Measurements from ENCODE around the gene ARL8B. TPM values are rescaled to one million over a fixed set of nuclear protein-coding genes. Genes with fewer than 3 reads are reported as not detected.

ARL8B gene
- total and polyA plus RNA-seq, 2 of the 8 experiments (the other 6 are each of a cell fraction or from before 2014, with no cell fraction given): 14.5 to 27.8 TPM

DNA sequence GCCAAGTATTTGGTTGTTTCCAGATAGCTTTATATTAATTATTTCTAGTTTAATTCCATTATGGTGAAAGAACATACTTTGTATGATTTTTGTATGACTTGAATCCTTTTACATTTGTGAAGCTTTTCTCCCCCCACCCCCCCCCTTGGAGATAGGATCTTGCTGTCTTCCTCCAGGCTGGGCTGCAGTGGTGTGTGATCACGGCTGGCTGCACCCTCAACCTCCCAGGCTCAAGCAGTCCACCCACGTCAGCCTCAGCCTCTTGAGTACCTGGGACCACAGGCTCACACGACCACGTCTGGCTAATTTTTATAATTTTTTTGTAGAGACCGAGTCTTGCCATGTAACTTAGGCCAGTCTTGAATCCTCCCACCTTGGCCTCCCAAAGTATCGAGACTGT lies 29.5 kb downstream of the ARL8B start (continued):
- no peak for TF ChIP-seq CTBP2 (IDR thresholded peaks at IDR 0.05; ENCODE audit: borderline replicate concordance, insufficient read depth, insufficient read length, low read length)
- no peak for TF ChIP-seq CHD1 (IDR thresholded peaks at IDR 0.05; ENCODE audit: low read depth, low read length)
- TF ChIP-seq, protein P1, sequence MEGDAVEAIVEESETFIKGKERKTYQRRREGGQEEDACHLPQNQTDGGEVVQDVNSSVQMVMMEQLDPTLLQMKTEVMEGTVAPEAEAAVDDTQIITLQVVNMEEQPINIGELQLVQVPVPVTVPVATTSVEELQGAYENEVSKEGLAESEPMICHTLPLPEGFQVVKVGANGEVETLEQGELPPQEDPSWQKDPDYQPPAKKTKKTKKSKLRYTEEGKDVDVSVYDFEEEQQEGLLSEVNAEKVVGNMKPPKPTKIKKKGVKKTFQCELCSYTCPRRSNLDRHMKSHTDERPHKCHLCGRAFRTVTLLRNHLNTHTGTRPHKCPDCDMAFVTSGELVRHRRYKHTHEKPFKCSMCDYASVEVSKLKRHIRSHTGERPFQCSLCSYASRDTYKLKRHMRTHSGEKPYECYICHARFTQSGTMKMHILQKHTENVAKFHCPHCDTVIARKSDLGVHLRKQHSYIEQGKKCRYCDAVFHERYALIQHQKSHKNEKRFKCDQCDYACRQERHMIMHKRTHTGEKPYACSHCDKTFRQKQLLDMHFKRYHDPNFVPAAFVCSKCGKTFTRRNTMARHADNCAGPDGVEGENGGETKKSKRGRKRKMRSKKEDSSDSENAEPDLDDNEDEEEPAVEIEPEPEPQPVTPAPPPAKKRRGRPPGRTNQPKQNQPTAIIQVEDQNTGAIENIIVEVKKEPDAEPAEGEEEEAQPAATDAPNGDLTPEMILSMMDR (IDR thresholded peaks at IDR 0.05; ENCODE audit: control extremely low read depth in 1 of 3, insufficient read depth in 1 of 3, low read depth in 1 of 3, low read length in 3 of 3): no peak
- TF ChIP-seq EGR1 (IDR thresholded peaks at IDR 0.05; ENCODE audit: borderline replicate concordance, low read depth, low read length): no peak
- TF ChIP-seq CHD2 (IDR thresholded peaks at IDR 0.05; ENCODE audit: low read length): no peak

Data from H1 (cell line).